ENCODE results near the gene NUDT16L1. TPM values are rescaled to one million over a fixed set of nuclear protein-coding genes. Genes with fewer than 3 reads are reported as not detected.

The NUDT16L1 gene
- total and polyA plus RNA-seq, 9 of the 15 experiments (the other 6 are each of a cell fraction or from before 2014, with no cell fraction given): 1.4 to 37.6 (median 13.7) TPM

DNA sequence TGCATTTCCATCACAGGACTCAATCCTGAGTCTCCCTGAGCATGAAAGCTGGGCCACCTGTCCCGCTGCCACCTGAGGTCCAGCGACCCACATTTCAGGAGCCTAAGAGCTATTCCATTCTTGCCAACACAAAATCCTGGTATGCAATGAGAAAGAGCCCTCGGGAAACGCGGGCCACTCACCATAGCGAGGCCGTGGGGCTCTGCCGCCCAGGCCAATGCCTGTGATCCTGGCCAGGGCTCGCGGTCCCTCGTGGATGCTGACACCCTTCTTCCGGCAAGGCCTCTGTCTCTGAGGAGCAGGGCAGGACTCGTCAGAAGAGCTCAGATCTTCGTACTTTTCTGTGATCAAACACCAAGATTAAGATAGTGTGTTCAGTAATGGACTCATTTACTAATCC is 11.6 kb downstream of the NUDT16L1 start (continued):
- TF ChIP-seq SP1 (CRISPR knock-in tag; IDR thresholded peaks at IDR 0.05) (no peak), C11orf30 (IDR thresholded peaks at IDR 0.05; ENCODE audit: low read depth) (no peak), FOXK2 (conservative IDR thresholded peaks at IDR 0.05 in 1 of 2, IDR thresholded peaks at IDR 0.05 in 1 of 2; ENCODE audit: low read depth in 2 of 2) (no peak), ZBTB12 (CRISPR knock-in tag; IDR thresholded peaks at IDR 0.05) (no peak), ZNF561 (CRISPR knock-in tag; conservative IDR thresholded peaks at IDR 0.05) (no peak), RB1 (IDR thresholded peaks at IDR 0.05; ENCODE audit: low read depth) (no peak), JUNB (CRISPR knock-in tag; conservative IDR thresholded peaks at IDR 0.05) (no peak), ZNF644 (tag; IDR thresholded peaks at IDR 0.05; ENCODE audit: low read depth) (no peak), JUND (IDR thresholded peaks at IDR 0.05; ENCODE audit: borderline replicate concordance, low read depth, low read length) (no peak), JUND (tag; IDR thresholded peaks at IDR 0.05; ENCODE audit: borderline replicate concordance, low read depth, low read length) (no peak), RBM17 (IDR thresholded peaks at IDR 0.05; ENCODE audit: borderline replicate concordance, low read depth, low read length) (no peak), SMAD1 (IDR thresholded peaks at IDR 0.05; ENCODE audit: low read depth, low read length, partially characterized antibody) (no peak)
- TF ChIP-seq, protein P1, sequence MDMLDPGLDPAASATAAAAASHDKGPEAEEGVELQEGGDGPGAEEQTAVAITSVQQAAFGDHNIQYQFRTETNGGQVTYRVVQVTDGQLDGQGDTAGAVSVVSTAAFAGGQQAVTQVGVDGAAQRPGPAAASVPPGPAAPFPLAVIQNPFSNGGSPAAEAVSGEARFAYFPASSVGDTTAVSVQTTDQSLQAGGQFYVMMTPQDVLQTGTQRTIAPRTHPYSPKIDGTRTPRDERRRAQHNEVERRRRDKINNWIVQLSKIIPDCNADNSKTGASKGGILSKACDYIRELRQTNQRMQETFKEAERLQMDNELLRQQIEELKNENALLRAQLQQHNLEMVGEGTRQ (CRISPR knock-in tag; IDR thresholded peaks at IDR 0.05): no peak
